ENCODE results near the gene STX3.

DNA sequence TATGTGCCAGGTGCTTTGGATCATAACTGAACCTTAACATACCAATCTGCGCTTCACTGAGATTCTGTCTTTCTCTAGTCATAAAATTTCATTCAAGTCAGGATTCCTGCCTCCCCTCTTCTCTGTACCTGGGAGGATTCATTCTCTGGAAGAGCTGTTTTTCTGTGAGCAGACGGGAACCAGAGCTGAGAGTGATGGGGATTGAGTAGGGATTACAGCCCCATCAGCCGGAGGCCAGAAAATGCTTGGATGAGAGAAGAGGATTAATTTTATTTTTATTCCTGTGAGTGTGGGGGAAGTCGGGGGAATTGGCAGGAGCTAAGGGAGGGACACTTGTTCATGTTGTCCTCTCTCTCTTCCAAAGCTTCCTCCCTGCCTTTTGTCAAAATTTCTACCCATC, 4.7 kb downstream of the STX3 start:
- no peak for TF ChIP-seq POLR2A (IDR thresholded peaks at IDR 0.05)
- TF ChIP-seq, protein P1, sequence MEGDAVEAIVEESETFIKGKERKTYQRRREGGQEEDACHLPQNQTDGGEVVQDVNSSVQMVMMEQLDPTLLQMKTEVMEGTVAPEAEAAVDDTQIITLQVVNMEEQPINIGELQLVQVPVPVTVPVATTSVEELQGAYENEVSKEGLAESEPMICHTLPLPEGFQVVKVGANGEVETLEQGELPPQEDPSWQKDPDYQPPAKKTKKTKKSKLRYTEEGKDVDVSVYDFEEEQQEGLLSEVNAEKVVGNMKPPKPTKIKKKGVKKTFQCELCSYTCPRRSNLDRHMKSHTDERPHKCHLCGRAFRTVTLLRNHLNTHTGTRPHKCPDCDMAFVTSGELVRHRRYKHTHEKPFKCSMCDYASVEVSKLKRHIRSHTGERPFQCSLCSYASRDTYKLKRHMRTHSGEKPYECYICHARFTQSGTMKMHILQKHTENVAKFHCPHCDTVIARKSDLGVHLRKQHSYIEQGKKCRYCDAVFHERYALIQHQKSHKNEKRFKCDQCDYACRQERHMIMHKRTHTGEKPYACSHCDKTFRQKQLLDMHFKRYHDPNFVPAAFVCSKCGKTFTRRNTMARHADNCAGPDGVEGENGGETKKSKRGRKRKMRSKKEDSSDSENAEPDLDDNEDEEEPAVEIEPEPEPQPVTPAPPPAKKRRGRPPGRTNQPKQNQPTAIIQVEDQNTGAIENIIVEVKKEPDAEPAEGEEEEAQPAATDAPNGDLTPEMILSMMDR (IDR thresholded peaks at IDR 0.05 in 8 of 11, conservative IDR thresholded peaks at IDR 0.05 in 3 of 11), result no peak

Measured in spleen (tissue), 7 donors.